NCI-H82 treated with DMSO at 0.1 percent for 48 hours (cell line): Measurements from ENCODE around the gene SMARCA4.
A peak's percentile ranks its signal among the peaks of the same experiment; 100 is the strongest.

Experiments used
- DNase-seq: peaks from one replicate; lab custom pipeline; 2025; ENCODE audit not compliant: unreplicated experiment; lab: John Stamatoyannopoulos, UW

SMARCA4 gene

GRCh38 chr19:10960314-10961072, at the start of gene SMARCA4:
SMARCA4 (plus strand) TSS chr19:10961030; CDS start chr19:10984152, 23,122 bp downstream.
- DNase-seq = peak; percentile 42

GRCh38 chr19:10911579-10912363, 49.1 kb upstream of the SMARCA4 start:
- no peak for DNase-seq

GRCh38 chr19:10912619-10913018, 48.2 kb upstream of the SMARCA4 start:
- DNase-seq = no peak

GRCh38 chr19:10913716-10914340, 47.0 kb upstream of the SMARCA4 start:
- DNase-seq = no peak

GRCh38 chr19:10915130-10916091, 45.4 kb upstream of the SMARCA4 start:
- peak; percentile 11 for DNase-seq

- no peak for DNase-seq
Observed at GRCh38 chr19:10916602-10917001, 44.2 kb upstream of the SMARCA4 start.

- DNase-seq = peak; percentile 59
Observed at GRCh38 chr19:10918359-10918758, 42.5 kb upstream of the SMARCA4 start.

GRCh38 chr19:10919352-10920287, 41.2 kb upstream of the SMARCA4 start:
- no peak for DNase-seq

GRCh38 chr19:10920288-10920655, 40.6 kb upstream of the SMARCA4 start:
- DNase-seq = no peak

GRCh38 chr19:10920781-10921180, 40.0 kb upstream of the SMARCA4 start:
- DNase-seq = no peak

- no peak for DNase-seq
Observed at GRCh38 chr19:10921199-10921909, 39.5 kb upstream of the SMARCA4 start.

- no peak for DNase-seq
Observed at GRCh38 chr19:10921910-10922637, 38.8 kb upstream of the SMARCA4 start.

- no peak for DNase-seq
Observed at GRCh38 chr19:10922638-10923014, 38.2 kb upstream of the SMARCA4 start.

- DNase-seq = no peak
Observed at GRCh38 chr19:10923260-10924112, 37.3 kb upstream of the SMARCA4 start.

GRCh38 chr19:10924597-10924996, 36.2 kb upstream of the SMARCA4 start:
- no peak for DNase-seq

GRCh38 chr19:10927730-10928562, 32.9 kb upstream of the SMARCA4 start:
- DNase-seq = no peak
